NCI-H510A treated with DMSO at 0.1 percent for 48 hours (cell line): ENCODE data around the gene SMIM45.

Source experiments
- DNase-seq: peaks from one replicate; lab custom pipeline; 2025; lab: John Stamatoyannopoulos, UW

Gene SMIM45

GRCh38 chr22:42001121-42001520 is 49.2 kb downstream of the SMIM45 start:
- DNase-seq = no peak

GRCh38 chr22:42001706-42002105 is 49.8 kb downstream of the SMIM45 start:
- DNase-seq = no peak

- DNase-seq = no peak
Measured at GRCh38 chr22:42007922-42008321, 56.0 kb downstream of the SMIM45 start.
